T-helper 17 cell (primary cell): ENCODE measurements around the gene PAK2. TPM values are rescaled to one million over a fixed set of nuclear protein-coding genes. Genes with fewer than 3 reads are reported as not detected.
"Not testable (repeated sequence)": the region's sequence is repeated elsewhere in the genome, so short reads cannot be mapped to it uniquely, and the experiment has no call there.

ENCODE experiments used
- ATAC-seq: fragments of 150-1000 bp; cut with Tn5 transposase; 2 replicates; pipeline ENCODE4 v1.10.0; 2021; ENCODE audit warnings: mild to moderate bottlenecking, moderate library complexity
- DNase-seq, 3 donors: peaks; one replicate each; pipeline versions ENCODE4 v3.0.0 to v3.0.0-alpha.2; 2020 to 2021
- H3K9me3 ChIP-seq: one replicate; pipeline ENCODE4 v1.7.0; 2013; ENCODE audit warnings: low read length, mild to moderate bottlenecking; ENCODE audit not compliant: control insufficient read depth, poor library complexity, severe bottlenecking
- H3K27ac Mint-ChIP-seq: one replicate; pipeline ENCODE4 v1.8.0; 2022; ENCODE audit warnings: mild to moderate bottlenecking, moderate library complexity, mixed read lengths
- H3K27me3 Mint-ChIP-seq: one replicate; pipeline ENCODE4 v1.8.0; 2022; ENCODE audit warnings: mixed read lengths
- H3K36me3 Mint-ChIP-seq: one replicate; pipeline ENCODE4 v1.8.0; 2022; ENCODE audit warnings: low read depth, mixed read lengths
- H3K4me1 Mint-ChIP-seq: one replicate; pipeline ENCODE4 v1.8.0; 2022; ENCODE audit warnings: mild to moderate bottlenecking, mixed read lengths
- H3K4me3 Mint-ChIP-seq: one replicate; pipeline ENCODE4 v1.8.0; 2022; ENCODE audit warnings: mild to moderate bottlenecking, moderate library complexity, mixed read lengths
- total RNA-seq, 4 donors: library from RNA in 2 of 4; stranded (reverse) in 2 of 4; gene quantifications; one replicate each; pipeline ENCODE4 v1.2.3 and lab custom pipeline; 2022 to 2026

PAK2 gene
- total RNA-seq, 2 donors from 2014 or later = 70.6 to 80.0 TPM

DNA sequence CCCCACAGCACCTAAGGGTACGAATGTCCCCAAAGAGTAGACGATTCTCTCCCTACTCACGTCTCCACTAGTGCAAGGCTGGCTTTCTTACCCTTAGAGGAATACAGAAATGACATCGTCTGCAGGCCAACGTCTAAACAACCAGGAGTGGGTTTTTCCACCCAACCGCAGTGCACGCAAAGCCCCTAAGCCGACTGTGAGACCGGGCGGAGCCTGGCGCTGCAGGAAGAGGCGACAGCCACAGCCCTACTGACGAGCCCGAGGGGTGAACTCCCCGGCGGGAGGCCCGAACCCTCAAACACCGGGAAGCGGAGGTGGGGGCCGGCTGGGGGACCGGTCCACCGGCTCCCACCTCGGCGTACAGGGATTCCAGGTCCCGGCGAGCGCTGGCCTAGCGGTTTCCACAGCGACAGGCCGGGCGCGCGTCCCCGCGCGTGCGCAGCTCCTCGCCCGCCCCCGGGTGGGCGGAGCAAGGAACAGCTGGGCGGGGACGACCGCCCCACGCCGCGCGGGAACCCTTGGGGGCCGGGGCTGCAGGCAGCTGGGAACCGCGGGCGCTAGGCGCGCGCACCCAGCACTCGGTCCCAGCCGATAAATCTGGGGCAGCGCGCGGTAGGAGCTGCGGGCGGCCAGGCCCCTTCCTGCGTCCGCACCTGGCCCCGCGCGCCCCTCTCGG lies 27.7 kb upstream of the PAK2 start, which contains the start of the genes CEP19 and PIGX:
TSS of gene CEP19 (minus strand) at position 413 of the 676 bp plus-strand sequence. CDS start 3,593 bp downstream, outside the sequence.
TSS of gene PIGX (plus strand) at position 540 of the 676 bp plus-strand sequence.
- H3K27ac Mint-ChIP-seq = peak within 1 kb of the TSS; percentile 100
- peaks cover 17% of the 10 kb centered on the region for H3K4me1 Mint-ChIP-seq
- no peaks in the 10 kb centered on the region for H3K36me3 Mint-ChIP-seq
- DNase-seq (peak; percentile 85 to 93 (median 91)), ATAC-seq (peak; percentile 89)
- H3K27me3 Mint-ChIP-seq = no peaks in the 10 kb centered on the region
- H3K4me3 Mint-ChIP-seq = peak within 1 kb of the TSS; percentile 95
- H3K9me3 ChIP-seq = no peaks in the 10 kb centered on the region

DNA sequence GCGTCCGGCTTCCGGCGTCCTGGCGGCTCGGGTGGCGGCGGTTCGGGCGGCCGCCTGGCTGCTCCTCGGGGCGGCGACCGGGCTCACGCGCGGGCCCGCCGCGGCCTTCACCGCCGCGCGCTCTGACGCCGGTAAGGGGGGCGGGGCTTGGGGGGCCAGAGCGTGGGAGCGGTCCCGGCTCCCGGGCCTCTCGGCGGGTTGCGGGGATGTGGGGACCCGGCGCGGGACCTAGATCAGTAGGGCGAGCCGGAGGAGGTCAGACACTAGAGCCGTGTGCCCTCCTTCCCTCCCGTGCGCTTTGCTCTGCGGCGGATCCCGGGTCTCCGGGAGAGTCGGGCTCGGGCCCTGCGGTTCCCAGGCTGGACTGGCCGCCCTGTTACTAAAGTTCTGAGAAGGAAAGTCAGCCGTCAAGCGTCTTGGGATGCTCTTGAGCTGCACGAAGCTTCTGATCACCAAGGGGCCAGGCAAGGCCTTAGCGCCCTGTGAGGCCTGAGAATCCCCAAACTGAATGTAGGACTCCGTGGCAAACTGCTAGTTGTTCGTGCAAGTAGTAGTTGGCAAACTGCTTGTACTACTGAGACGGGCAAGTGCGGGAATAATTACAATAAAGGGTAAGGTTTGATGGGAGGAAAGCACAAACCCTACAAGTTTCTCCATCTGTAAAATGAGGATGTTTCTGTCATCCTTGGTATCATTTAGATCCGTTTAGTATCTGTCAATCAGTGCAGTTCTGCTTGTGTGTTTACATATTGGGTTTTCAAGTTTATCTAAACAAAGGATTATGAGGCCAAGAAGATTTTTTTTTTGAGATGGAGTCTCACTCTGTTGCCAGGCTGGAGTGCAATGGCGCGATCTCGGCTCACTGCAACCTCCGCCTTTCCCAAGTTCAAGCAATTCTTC lies 26.9 kb upstream of the PAK2 start:
- no peaks in the 10 kb centered on the region for H3K36me3 Mint-ChIP-seq
- DNase-seq = peak in 2 of 3 donors; percentile 72 to 74
- H3K27ac Mint-ChIP-seq = peak overlapping the region; percentile 89

DNA sequence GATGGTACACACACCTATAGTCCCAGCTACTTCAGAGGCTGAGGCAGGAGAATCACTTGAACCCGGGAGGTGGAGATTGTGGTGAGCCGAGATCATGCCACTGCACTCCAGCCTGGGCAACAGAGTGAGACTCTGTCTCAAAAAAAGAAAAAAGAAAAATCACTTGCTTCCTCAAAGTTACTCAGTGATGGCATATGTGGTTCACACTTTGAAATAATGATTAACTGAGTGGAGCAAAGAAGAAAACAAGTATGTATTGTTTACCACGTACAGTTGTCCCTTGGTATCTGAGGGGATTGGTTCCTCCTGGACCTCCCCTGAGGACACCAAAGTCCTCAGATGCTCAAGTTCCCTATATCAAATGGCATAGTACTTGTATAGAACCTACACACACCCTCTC lies 22.5 kb upstream of the PAK2 start:
- H3K36me3 Mint-ChIP-seq, ATAC-seq, H3K27me3 Mint-ChIP-seq, H3K4me1 Mint-ChIP-seq, H3K9me3 ChIP-seq, DNase-seq, H3K27ac Mint-ChIP-seq, H3K4me3 Mint-ChIP-seq: not testable (repeated sequence)

More for the DNA sequence above, 26.9 kb upstream of the PAK2 start:
- Mint-ChIP-seq H3K4me1 (peaks cover 17% of the 10 kb centered on the region), H3K27me3 (no peaks in the 10 kb centered on the region), H3K4me3 (peak overlapping the region; percentile 83)
- ATAC-seq = peak; percentile 53
- no peaks in the 10 kb centered on the region for H3K9me3 ChIP-seq

DNA sequence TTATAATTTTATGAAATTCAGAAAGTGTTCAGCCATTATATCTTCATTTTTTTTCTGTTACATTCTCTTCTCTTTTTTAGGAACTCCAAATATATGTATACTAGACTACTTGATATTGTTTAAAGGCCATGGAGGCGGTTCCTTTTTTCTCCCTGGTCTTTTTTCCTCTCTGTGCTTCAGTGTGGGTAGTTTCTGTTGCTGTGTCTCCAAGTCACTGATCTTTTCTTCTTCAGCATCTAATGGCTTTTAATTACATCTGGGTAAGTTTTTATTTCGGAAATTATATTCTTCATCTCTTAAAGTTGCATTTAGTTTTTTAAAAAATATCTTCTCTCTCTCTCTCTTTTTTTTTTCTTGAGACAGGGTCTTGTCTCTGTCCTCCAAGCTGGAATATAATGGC lies 18.6 kb upstream of the PAK2 start:
- DNase-seq = no peak
- ATAC-seq = no peak
- Mint-ChIP-seq H3K27me3 (no peaks in the 10 kb centered on the region), H3K36me3 (peaks cover 4% of the 10 kb centered on the region), H3K4me1 (peaks cover 6% of the 10 kb centered on the region), H3K4me3 (no peak overlapping the region), H3K27ac (no peak overlapping the region)
- no peaks in the 10 kb centered on the region for H3K9me3 ChIP-seq

DNA sequence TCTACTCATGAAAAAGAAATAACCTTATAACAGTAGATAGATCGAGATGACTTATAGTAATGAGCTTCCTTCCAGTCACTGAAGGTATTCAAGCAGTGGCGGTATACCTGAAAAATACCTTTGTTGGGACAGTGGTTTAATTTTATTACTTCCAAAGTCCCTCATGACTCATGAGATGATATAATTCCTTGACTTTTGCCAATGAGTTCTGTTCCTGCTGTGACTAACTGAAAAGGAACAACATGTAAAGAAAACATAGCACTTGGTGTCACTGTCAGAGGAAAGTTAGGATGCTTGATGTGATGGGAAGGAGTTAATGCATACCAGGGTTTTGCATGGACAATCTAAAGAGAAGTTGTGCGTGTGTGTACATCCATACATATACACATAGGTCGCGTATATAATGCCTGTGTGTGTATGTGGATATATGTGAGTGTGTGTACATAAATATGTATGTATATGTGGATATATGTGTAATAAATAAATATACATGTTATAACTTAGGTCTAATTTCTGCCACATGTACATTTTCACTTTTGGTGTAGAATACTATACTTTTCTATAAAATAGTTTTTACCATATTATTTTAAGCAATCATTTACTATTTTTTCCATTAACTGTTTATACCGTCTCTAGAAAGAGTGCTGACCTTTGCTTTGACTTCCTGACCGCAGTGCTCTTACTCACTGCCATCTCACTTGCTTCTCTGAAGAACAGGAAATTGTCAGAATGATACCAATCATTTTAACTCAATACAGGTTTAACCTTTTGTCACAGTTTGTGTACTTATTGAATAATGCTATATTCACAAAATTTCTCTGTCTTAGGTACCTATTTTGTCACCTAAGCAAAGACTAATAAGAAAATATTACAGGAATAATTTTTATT lies 12.6 kb upstream of the PAK2 start:
- peak overlapping the region; percentile 53 for H3K27ac Mint-ChIP-seq
- H3K9me3 ChIP-seq = no peaks in the 10 kb centered on the region
- H3K4me1 Mint-ChIP-seq = peaks cover 11% of the 10 kb centered on the region
- H3K4me3 Mint-ChIP-seq = no peak overlapping the region
- peaks cover 2% of the 10 kb centered on the region for H3K36me3 Mint-ChIP-seq
- DNase-seq = no peak
- no peaks in the 10 kb centered on the region for H3K27me3 Mint-ChIP-seq
- peak; percentile 82 for ATAC-seq

DNA sequence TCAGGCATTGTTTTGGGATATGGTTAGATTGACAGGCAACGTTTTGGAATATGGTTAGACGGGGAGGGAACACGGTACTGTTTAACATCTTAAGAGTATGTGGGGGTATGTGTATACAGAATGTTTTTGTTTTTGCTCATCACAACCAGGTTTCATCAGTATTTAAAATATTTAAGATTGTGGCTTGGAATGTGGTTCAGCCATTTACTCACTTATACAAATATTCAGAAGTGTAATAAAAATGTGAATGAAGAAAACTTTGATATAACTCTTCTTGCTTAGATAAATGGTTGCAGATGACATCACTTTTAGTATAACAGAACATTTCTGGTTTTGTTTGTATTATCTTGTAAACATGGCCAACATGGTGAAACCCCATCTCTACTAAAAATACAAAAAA lies 3.9 kb upstream of the PAK2 start:
- Mint-ChIP-seq H3K27ac (no peak overlapping the region), H3K27me3 (no peaks in the 10 kb centered on the region), H3K4me1 (peaks cover 13% of the 10 kb centered on the region), H3K36me3 (peaks cover 3% of the 10 kb centered on the region), H3K4me3 (no peak overlapping the region)
- DNase-seq = no peak
- no peaks in the 10 kb centered on the region for H3K9me3 ChIP-seq
- ATAC-seq = no peak

DNA sequence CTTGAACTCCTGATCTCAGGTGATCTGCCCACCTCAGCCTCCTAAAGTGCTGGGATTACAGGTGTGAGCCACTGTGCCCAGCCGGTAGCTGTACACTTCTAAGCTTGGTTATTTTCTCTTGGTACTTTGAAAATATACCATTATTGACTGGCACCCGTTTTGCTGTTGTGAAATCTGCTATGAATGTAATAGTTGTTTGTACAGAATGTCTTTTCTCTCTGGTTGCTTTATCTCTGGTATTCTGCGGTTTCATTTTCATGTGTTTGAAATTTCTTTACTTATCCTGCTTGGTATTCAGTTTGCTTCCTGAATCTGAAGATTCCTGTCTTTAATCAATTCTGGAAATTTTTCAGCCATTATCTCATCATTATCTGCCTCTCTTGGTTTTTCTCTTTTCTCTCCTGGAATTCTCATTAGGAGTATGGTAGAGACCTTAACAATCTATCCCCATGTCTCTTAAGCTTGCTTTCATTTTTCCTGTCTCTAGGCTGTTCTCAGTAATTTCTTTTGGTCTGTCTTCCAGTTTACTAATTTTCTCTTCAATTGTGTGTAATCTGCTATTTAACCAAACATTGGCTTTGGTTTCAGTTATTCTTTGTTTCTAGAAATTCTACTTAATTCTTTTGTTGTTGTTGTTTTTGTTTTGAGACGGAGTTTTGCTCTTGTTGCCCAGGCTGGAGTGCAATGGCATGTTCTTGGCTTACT lies 2.8 kb upstream of the PAK2 start:
- ATAC-seq = no peak
- H3K27me3 Mint-ChIP-seq = no peaks in the 10 kb centered on the region
- H3K9me3 ChIP-seq = no peaks in the 10 kb centered on the region
- DNase-seq = no peak
- H3K36me3 Mint-ChIP-seq = peaks cover 3% of the 10 kb centered on the region
- H3K4me1 Mint-ChIP-seq = peaks cover 21% of the 10 kb centered on the region
- no peak overlapping the region for H3K4me3 Mint-ChIP-seq
- H3K27ac Mint-ChIP-seq = peak overlapping the region; percentile 64

DNA sequence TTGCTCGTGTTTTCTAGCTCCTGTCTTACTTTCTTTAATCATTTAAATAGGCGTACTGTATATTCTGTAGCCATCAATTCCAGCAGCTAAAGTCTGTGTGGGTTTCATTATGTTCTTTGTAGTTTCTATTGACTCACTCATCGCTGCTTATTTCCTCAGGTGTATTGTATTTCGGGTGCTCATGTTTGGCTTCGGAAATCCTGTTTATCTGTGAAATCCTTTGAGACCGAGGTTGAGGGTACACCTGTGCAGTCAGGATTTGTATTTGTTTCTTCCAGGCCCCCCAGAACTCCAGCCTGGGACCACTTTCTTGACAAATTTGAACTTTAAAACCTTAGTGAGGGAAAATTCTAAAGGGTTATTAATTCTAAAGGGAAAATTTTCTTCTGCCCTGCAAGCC lies 2.0 kb upstream of the PAK2 start:
- Mint-ChIP-seq H3K27me3 (no peaks in the 10 kb centered on the region), H3K4me3 (no peak overlapping the region), H3K36me3 (peaks cover 3% of the 10 kb centered on the region), H3K4me1 (peaks cover 21% of the 10 kb centered on the region), H3K27ac (peak overlapping the region; percentile 64)
- no peaks in the 10 kb centered on the region for H3K9me3 ChIP-seq
- ATAC-seq (no peak), DNase-seq (no peak)

DNA sequence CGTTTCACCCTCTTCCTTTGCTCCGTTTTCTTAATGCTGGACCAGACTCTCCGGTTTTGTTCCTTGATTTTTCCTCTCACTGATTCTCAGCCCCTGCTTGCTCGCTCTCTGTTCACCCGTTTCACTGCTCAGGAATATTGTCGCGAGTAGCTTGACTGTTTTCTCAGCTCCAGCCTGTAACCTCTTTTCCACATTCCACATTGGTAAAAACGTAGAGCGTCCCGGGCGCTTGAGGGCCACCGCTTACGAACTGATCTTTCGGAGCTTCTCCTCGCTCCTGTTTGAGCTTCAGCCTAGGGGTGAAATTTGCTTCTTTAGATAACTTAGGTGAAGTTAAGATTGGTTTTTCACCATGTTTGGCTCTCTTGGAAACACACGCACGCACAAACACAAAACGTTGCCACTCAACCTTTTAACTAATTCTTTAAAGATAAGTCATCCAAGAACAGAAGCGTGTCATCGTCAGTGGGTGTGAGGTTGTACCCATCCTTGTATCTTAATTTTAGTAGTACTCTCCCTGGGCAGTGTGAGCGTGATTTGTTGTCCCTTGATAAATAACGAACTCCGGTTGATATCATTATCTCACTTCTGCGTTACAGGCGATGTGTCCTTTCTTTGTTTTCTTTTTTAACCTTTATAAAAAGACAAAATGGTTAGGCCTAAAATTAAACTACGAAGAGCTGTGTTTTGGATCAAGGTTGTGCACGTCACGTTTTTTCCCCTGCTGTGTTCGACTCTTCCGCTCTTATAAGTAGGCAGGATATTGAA lies 1.0 kb downstream of the PAK2 start:
- Mint-ChIP-seq H3K4me1 (peaks cover 25% of the 10 kb centered on the region), H3K27me3 (no peaks in the 10 kb centered on the region), H3K27ac (peak overlapping the region; percentile 99), H3K36me3 (peaks cover 3% of the 10 kb centered on the region), H3K4me3 (peak overlapping the region; percentile 99)
- ATAC-seq (peak; percentile 46), DNase-seq (peak in 1 of 3 donors; percentile 9)
- H3K9me3 ChIP-seq = no peaks in the 10 kb centered on the region

DNA sequence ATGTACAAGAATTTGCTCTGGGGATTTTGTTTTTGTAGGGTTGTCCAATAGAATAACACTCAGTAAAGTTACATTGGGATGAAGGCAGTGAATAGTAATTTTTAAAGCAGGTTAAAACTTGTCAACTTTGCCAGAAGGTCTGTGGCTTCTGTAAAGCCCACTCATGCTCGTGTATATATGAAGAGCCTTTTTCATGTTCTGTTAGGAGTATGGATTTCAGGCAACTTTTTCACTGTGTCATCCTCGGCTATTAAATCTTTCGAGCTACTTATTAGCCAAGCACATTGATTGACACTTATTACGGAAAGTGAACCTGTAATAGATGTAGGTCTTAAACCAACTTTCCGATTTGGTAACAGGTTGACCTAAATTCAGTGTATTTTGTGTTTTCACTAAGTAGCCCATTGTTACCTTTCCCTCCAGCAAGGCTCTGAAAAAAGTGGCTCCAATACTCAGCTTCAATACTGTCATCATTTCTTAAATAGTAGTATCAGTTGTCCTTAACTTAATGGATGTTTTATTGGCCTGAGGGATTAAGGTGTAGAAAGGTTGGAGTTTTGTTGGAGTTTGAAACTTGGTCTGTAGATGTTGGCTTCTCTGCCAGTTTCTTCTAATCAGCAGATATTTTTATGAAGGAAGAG lies 1.7 kb downstream of the PAK2 start:
- peaks cover 3% of the 10 kb centered on the region for H3K36me3 Mint-ChIP-seq
- peak overlapping the region; percentile 99 for H3K4me3 Mint-ChIP-seq
- ATAC-seq = no peak
- no peak for DNase-seq
- H3K4me1 Mint-ChIP-seq = peaks cover 28% of the 10 kb centered on the region
- peak overlapping the region; percentile 99 for H3K27ac Mint-ChIP-seq
- H3K27me3 Mint-ChIP-seq = no peaks in the 10 kb centered on the region
- no peaks in the 10 kb centered on the region for H3K9me3 ChIP-seq

DNA sequence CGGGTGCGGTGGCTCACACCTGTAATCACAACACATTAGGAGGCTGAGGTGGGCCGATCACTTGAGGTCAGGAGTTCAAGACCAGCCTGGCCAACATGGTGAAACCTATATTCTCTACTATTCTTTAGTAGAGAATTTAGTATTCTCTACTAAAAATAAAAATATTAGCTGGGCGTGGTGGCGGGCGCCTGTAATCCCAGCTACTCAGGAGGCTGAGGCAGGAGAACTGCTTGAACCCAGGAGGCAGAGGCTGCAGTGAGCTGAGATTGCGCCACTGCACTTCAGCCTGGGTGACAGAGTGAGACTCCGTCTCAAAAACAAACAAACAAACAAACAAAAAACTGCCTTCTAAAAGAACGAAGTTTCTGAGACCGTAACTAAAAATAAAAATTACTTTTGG lies 3.9 kb downstream of the PAK2 start:
- Mint-ChIP-seq H3K4me1 (peaks cover 31% of the 10 kb centered on the region), H3K4me3 (peak overlapping the region; percentile 73), H3K27ac (peak overlapping the region; percentile 99)
- ATAC-seq, H3K9me3 ChIP-seq, H3K27me3 Mint-ChIP-seq, H3K36me3 Mint-ChIP-seq, DNase-seq: not testable (repeated sequence)
